ENCODE data around the gene MXD4.
"Not testable (repeated sequence)": the region's sequence is repeated elsewhere in the genome, so short reads cannot be mapped to it uniquely, and the experiment has no call there.

The MXD4 gene

GRCh38 chr4:2275044-2275397 lies 13.1 kb upstream of the MXD4 start:
- DNase-seq = not testable (repeated sequence)

GRCh38 chr4:2274320-2275043 lies 12.6 kb upstream of the MXD4 start:
- DNase-seq = no peak

GRCh38 chr4:2273657-2274319 lies 11.9 kb upstream of the MXD4 start:
- no peak for DNase-seq

GRCh38 chr4:2273221-2273620 lies 11.3 kb upstream of the MXD4 start:
- DNase-seq = no peak

GRCh38 chr4:2272828-2273120 lies 10.9 kb upstream of the MXD4 start:
- DNase-seq = no peak

GRCh38 chr4:2272026-2272827 lies 10.3 kb upstream of the MXD4 start:
- DNase-seq = no peak

- DNase-seq = no peak
Measured at GRCh38 chr4:2271279-2272025, 9.5 kb upstream of the MXD4 start.

GRCh38 chr4:2270341-2271165 lies 8.6 kb upstream of the MXD4 start:
- DNase-seq = no peak

- DNase-seq = no peak
Measured at GRCh38 chr4:2269618-2270163, 7.8 kb upstream of the MXD4 start.

GRCh38 chr4:2269206-2269531 lies 7.3 kb upstream of the MXD4 start:
- no peak for DNase-seq

GRCh38 chr4:2268357-2269205 lies 6.7 kb upstream of the MXD4 start:
- DNase-seq = peak in 2 of 3 donors; percentile 10 to 12

- DNase-seq = no peak
Measured at GRCh38 chr4:2267841-2268240, 5.9 kb upstream of the MXD4 start.

- DNase-seq = no peak
Measured at GRCh38 chr4:2267320-2267811, 5.5 kb upstream of the MXD4 start.

GRCh38 chr4:2266821-2267220 lies 4.9 kb upstream of the MXD4 start:
- DNase-seq = no peak

- DNase-seq = no peak
Measured at GRCh38 chr4:2266181-2266580, 4.3 kb upstream of the MXD4 start.

GRCh38 chr4:2265113-2266110 lies 3.5 kb upstream of the MXD4 start:
- no peak for DNase-seq

GRCh38 chr4:2264481-2265041 lies 2.7 kb upstream of the MXD4 start:
- no peak for DNase-seq

- no peak for DNase-seq
Measured at GRCh38 chr4:2263926-2264321, 2.0 kb upstream of the MXD4 start.

- DNase-seq = no peak
Measured at GRCh38 chr4:2262944-2263250, 988 bp upstream of the MXD4 start.

Measured in suppressor macrophage treated with lipopolysaccharide for 1 hour (primary cell).